H1 (cell line): Measurements from ENCODE around the gene STX10. TPM values are rescaled to one million over a fixed set of nuclear protein-coding genes. Genes with fewer than 3 reads are reported as not detected.
A peak's percentile ranks its signal among the peaks of the same experiment; 100 is the strongest.

Experiments used
- CTCF ChIA-PET: fragments of 300-600 bp; sonication (Branson Sonifier 250); formaldehyde crosslinking; loops from one replicate; lab custom pipeline; 2021; ENCODE audit not compliant: partially characterized antibody; lab: Charles Lee
- POLR2A ChIA-PET: fragments of 300-600 bp; sonication (Branson Sonifier 250); formaldehyde crosslinking; loops from one replicate; lab custom pipeline; 2021; ENCODE audit warnings: inconsistent platforms; ENCODE audit not compliant: partially characterized antibody; lab: Charles Lee
- DNase-seq, 2 experiments: peaks; one replicate each; pipeline versions ENCODE4 v3.0.0 to v3.0.0-alpha.2; 2010 to 2022; ENCODE audit warnings: low spot score in 2 of 2, low read depth in 1 of 2, mixed read lengths in 1 of 2
- FAIRE-seq: peaks from 2 replicates; lab custom pipeline; 2011; peaks lifted over from hg19 to GRCh38; lab: Jason Lieb, UNC
- H2AFZ ChIP-seq: 2 replicates; pipeline ENCODE4 v1.8.1; 2012; ENCODE audit warnings: low read length, inconsistent platforms
- H2AK5ac ChIP-seq: 2 replicates; pipeline ENCODE4 v1.6.1; 2013; ENCODE audit warnings: low read depth, low read length
- H2BK120ac ChIP-seq: replicated peaks from 2 replicates; pipeline ENCODE3; 2013; ENCODE audit warnings: low read depth, low read length, inconsistent platforms
- H2BK12ac ChIP-seq: 2 replicates; pipeline ENCODE4 v1.6.1; 2013; ENCODE audit warnings: low read depth, low read length
- H2BK15ac ChIP-seq: 2 replicates; pipeline ENCODE4 v1.6.1; 2013; ENCODE audit warnings: low read length
- H2BK20ac ChIP-seq: 2 replicates; pipeline ENCODE4 v1.6.1; 2013; ENCODE audit warnings: low read length
- H2BK5ac ChIP-seq: 2 replicates; pipeline ENCODE4 v1.6.1; 2013; ENCODE audit warnings: low read depth, low read length
- H3K14ac ChIP-seq: 2 replicates; pipeline ENCODE4 v1.6.1; 2013; ENCODE audit warnings: inconsistent platforms; ENCODE audit not compliant: insufficient read length
- H3K18ac ChIP-seq: 2 replicates; pipeline ENCODE4 v1.6.1; 2013; ENCODE audit warnings: low read length; ENCODE audit errors: extremely low read depth
- H3K23ac ChIP-seq: 2 replicates; pipeline ENCODE4 v1.6.1; 2013; ENCODE audit warnings: inconsistent platforms; ENCODE audit not compliant: insufficient read length
- H3K23me2 ChIP-seq: 2 replicates; pipeline ENCODE4 v1.6.1; 2013; ENCODE audit warnings: low read depth, low read length
- H3K27ac ChIP-seq: 2 replicates; pipeline ENCODE4 v1.6.1; 2011; ENCODE audit warnings: low read depth, low read length, inconsistent platforms
- H3K27me3 ChIP-seq, 4 experiments: replicated peaks in 1 of 4; 1 replicate in 1 of 4; 2 replicates in 3 of 4; pipeline versions ENCODE4 v1.6.1 to v1.8.1; 2011 to 2013; ENCODE audit warnings: low read length in 3 of 4, mild to moderate bottlenecking in 3 of 4, inconsistent platforms in 2 of 4, mixed read lengths in 2 of 4, moderate library complexity in 1 of 4; ENCODE audit not compliant: control insufficient read depth in 3 of 4, insufficient read depth in 3 of 4; ENCODE audit errors: extremely low read depth in 1 of 4
- H3K36me3 ChIP-seq, 4 experiments: 2 replicates each; pipeline versions ENCODE4 v1.6.1 to v1.8.1; 2011 to 2013; ENCODE audit warnings: mild to moderate bottlenecking in 4 of 4, low read length in 3 of 4, moderate library complexity in 2 of 4, control low read depth in 1 of 4, inconsistent platforms in 1 of 4; ENCODE audit not compliant: insufficient read depth in 4 of 4, control insufficient read depth in 2 of 4
- H3K4ac ChIP-seq: replicated peaks from 2 replicates; pipeline ENCODE3; 2013; ENCODE audit warnings: low read length, low read depth, mixed read lengths, inconsistent platforms; ENCODE audit not compliant: insufficient read length
- H3K4me1 ChIP-seq, 4 experiments: replicated peaks in 1 of 4; 1 replicate in 1 of 4; 2 replicates in 3 of 4; pipeline versions ENCODE4 v1.6.1 to v1.8.1; 2011 to 2013; ENCODE audit warnings: low read length in 3 of 4, inconsistent platforms in 2 of 4, mixed read lengths in 1 of 4; ENCODE audit not compliant: insufficient read depth in 4 of 4, control insufficient read depth in 3 of 4
- H3K4me2 ChIP-seq, 2 experiments: 2 replicates each; pipeline versions ENCODE4 v1.6.1 to v1.8.1; 2011 to 2013; ENCODE audit warnings: low read depth in 2 of 2, low read length in 2 of 2, control low read depth in 1 of 2, inconsistent platforms in 1 of 2, mild to moderate bottlenecking in 1 of 2; ENCODE audit not compliant: insufficient read depth in 1 of 2
- H3K4me3 ChIP-seq, 4 experiments: fragments of 200-600, 300-600 bp in 1 of 4; sonication (generic), shearing (Covaris generic), sonication (Bioruptor Twin) in 1 of 4; 2 replicates each; pipeline versions ENCODE4 v1.5.1 to v1.8.1; 2011 to 2016; ENCODE audit warnings: low read length in 4 of 4, low read depth in 3 of 4, control low read depth in 2 of 4, inconsistent platforms in 2 of 4, mild to moderate bottlenecking in 2 of 4, mixed read lengths in 1 of 4, moderate library complexity in 1 of 4; ENCODE audit not compliant: insufficient read depth in 2 of 4; ENCODE audit errors: extremely low read depth in 1 of 4
- H3K56ac ChIP-seq: replicated peaks from 2 replicates; pipeline ENCODE3; 2013; ENCODE audit warnings: low read depth, mild to moderate bottlenecking, mixed read lengths, low read length, inconsistent platforms; ENCODE audit not compliant: insufficient read length
- H3K79me1 ChIP-seq: 2 replicates; pipeline ENCODE4 v1.6.1; 2013; ENCODE audit warnings: low read depth, low read length, control low read depth
- H3K79me2 ChIP-seq, 2 experiments: 2 replicates each; pipeline versions ENCODE4 v1.6.1 to v1.8.1; 2012 to 2013; ENCODE audit warnings: low read length in 2 of 2, mild to moderate bottlenecking in 2 of 2, inconsistent platforms in 1 of 2; ENCODE audit not compliant: insufficient read depth in 2 of 2, control insufficient read depth in 1 of 2
- H3K9ac ChIP-seq, 4 experiments: replicated peaks in 1 of 4; 1 replicate in 1 of 4; 2 replicates in 3 of 4; pipeline versions ENCODE4 v1.6.1 to v1.8.1; 2011 to 2013; ENCODE audit warnings: low read depth in 3 of 4, low read length in 3 of 4, control low read depth in 2 of 4, mild to moderate bottlenecking in 2 of 4, moderate library complexity in 2 of 4, inconsistent platforms in 1 of 4; ENCODE audit errors: extremely low read depth in 1 of 4
- H3K9me3 ChIP-seq, 2 experiments: 2 replicates each; pipeline versions ENCODE4 v1.6.1 to v1.8.1; 2012 to 2013; ENCODE audit warnings: mild to moderate bottlenecking in 2 of 2, moderate library complexity in 2 of 2, control low read depth in 1 of 2, inconsistent platforms in 1 of 2, low read depth in 1 of 2, low read length in 1 of 2, mixed read lengths in 1 of 2; ENCODE audit not compliant: insufficient read depth in 2 of 2
- H4K20me1 ChIP-seq, 2 experiments: replicated peaks in 1 of 2; 2 replicates each; pipeline versions ENCODE3 to v1.8.1; 2011 to 2013; ENCODE audit warnings: inconsistent platforms in 2 of 2, low read length in 2 of 2, mild to moderate bottlenecking in 1 of 2; ENCODE audit not compliant: insufficient read depth in 2 of 2, control insufficient read depth in 1 of 2
- H4K5ac ChIP-seq: 2 replicates; pipeline ENCODE4 v1.6.1; 2013; ENCODE audit warnings: low read length, low read depth, mixed read lengths, inconsistent platforms; ENCODE audit not compliant: insufficient read length
- H4K8ac ChIP-seq: 2 replicates; pipeline ENCODE4 v1.8.0; 2013; ENCODE audit warnings: mild to moderate bottlenecking, moderate library complexity, low read length, inconsistent platforms; ENCODE audit not compliant: insufficient read depth; ENCODE audit errors: extremely low read depth
- H4K91ac ChIP-seq: replicated peaks from 2 replicates; pipeline ENCODE3; 2013; ENCODE audit warnings: low read length, mixed read lengths, inconsistent platforms; ENCODE audit not compliant: insufficient read length
- CHD2 ChIP-seq: IDR thresholded peaks from 2 replicates; pipeline ENCODE4 v1.6.1; 2012; ENCODE audit warnings: low read length, improper control_type of control experiment
- CREB1 ChIP-seq: IDR thresholded peaks from 2 replicates; pipeline ENCODE4 v1.6.1; 2012; ENCODE audit warnings: inconsistent platforms
- GTF2F1 ChIP-seq: IDR thresholded peaks from 2 replicates; pipeline ENCODE4 v1.6.1; 2012; ENCODE audit warnings: low read depth, low read length, improper control_type of control experiment, borderline replicate concordance
- HDAC2 ChIP-seq, 2 experiments: fragments of 300-600 bp in 1 of 2; sonication (generic) in 1 of 2; IDR thresholded peaks; 2 replicates each; pipeline ENCODE4 v1.6.1; 2011 to 2012; ENCODE audit warnings: low read depth in 2 of 2, low read length in 2 of 2, mild to moderate bottlenecking in 2 of 2, moderate library complexity in 2 of 2, borderline replicate concordance in 1 of 2, inconsistent platforms in 1 of 2
- KDM1A ChIP-seq: fragments of 200-600, 300-600 bp; sonication (generic); IDR thresholded peaks from 2 replicates; pipeline ENCODE4 v1.7.1; 2016; ENCODE audit warnings: mild to moderate bottlenecking, low read length, borderline replicate concordance
- KDM4A ChIP-seq: IDR thresholded peaks from one replicate; pipeline ENCODE4 v1.7.1; 2012; ENCODE audit warnings: low read depth, mild to moderate bottlenecking, moderate library complexity, low read length, inconsistent platforms; ENCODE audit not compliant: severe bottlenecking
- POLR2A ChIP-seq, 2 experiments: IDR thresholded peaks; 1 replicate in 1 of 2; 2 replicates in 1 of 2; pipeline ENCODE4 v1.6.1; 2011; ENCODE audit warnings: low read depth in 2 of 2, low read length in 2 of 2, mild to moderate bottlenecking in 2 of 2; ENCODE audit errors: control extremely low read depth in 1 of 2
- SIX5 ChIP-seq: IDR thresholded peaks from 2 replicates; pipeline ENCODE4 v1.6.1; 2011; ENCODE audit warnings: mild to moderate bottlenecking, low read depth, low read length
- SRF ChIP-seq: IDR thresholded peaks from 2 replicates; pipeline ENCODE4 v1.6.1; 2011; ENCODE audit warnings: mild to moderate bottlenecking, low read depth, low read length, moderate library complexity
- TCF12 ChIP-seq: IDR thresholded peaks from 2 replicates; pipeline ENCODE4 v1.6.1; 2011; ENCODE audit warnings: low read depth, mild to moderate bottlenecking, low read length
- ZNF274 ChIP-seq: IDR thresholded peaks from 2 replicates; pipeline ENCODE4 v1.7.0; 2012; ENCODE audit warnings: low read length, borderline replicate concordance; ENCODE audit errors: extremely low read depth
- WGBS, 2 experiments: shearing (Covaris generic) in 1 of 2; methylation state at CpG; one replicate each; pipeline versions ENCODE4 v1.1.6 to v1.1.7; 2013 to 2015; ENCODE audit warnings: low lambda C conversion rate in 2 of 2, mixed read lengths in 2 of 2, inconsistent platforms in 1 of 2, low coverage in 1 of 2, missing lambda C conversion rate in 1 of 2; ENCODE audit not compliant: insufficient replicate concordance in 2 of 2, insufficient coverage in 1 of 2, insufficient read length in 1 of 2; ENCODE audit errors: extremely low coverage in 1 of 2, missing lambda C conversion rate in 1 of 2; 5-methylcytosine and 5-hydroxymethylcytosine counted together
- polyA plus RNA-seq, 7 experiments: library from polyadenylated mRNA; depleted of rRNA in 3 of 7; stranded (reverse) in 5 of 7; unstranded in 2 of 7; fragments of >200 nt in 5 of 7; fragments of 200-250 nt in 2 of 7; gene quantifications; 1 replicate in 5 of 7; 2 replicates in 1 of 7; 4 replicates in 1 of 7; pipeline versions ENCODE4 v1.2.1 to v1.2.3, GENCODE V29; 2011 to 2013; ENCODE audit warnings: missing spikeins in 2 of 7, mixed read lengths in 2 of 7
- total RNA-seq: library from RNA; stranded (reverse); fragmentation: NEBNext Ultra II Directional; extraction: Animal tissue kit (Norgen Biotek cat#: 25700); gene quantifications from 2 replicates; pipeline ENCODE4 v1.2.1, GENCODE V29; 2021
- TF ChIP-seq, protein P1 (sequence below): IDR thresholded peaks from 2 replicates; pipeline ENCODE4 v1.6.1; 2011; ENCODE audit warnings: low read length, improper control_type of control experiment
- TF ChIP-seq, protein P2 (sequence below): IDR thresholded peaks from 2 replicates; pipeline ENCODE4 v1.6.1; 2012; ENCODE audit warnings: inconsistent platforms

Gene STX10
- total and polyA plus RNA-seq, 2 of the 8 experiments (the other 6 are each of a cell fraction or from before 2014, with no cell fraction given) = 53.0 to 80.1 TPM

DNA sequence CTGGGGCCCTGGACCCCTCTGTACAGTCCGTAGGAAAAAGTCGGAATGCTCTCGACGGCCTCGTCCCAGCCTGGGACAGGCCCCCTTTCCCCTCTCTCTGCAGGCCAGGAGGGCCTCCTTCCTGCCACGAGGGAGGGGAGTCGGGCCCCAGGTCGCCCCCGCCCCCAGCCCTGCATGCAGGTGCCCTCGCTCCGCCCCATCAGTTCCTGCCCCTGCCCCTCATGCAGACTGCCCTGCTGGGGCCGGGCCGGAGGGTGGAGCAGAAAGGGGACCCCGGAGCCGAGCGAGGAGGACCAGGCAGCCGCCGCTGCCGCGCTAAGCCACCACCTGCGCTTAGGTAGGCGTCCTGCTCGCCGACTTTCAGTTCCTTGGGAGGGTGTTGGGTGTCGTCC lies 54.8 kb downstream of the STX10 start:
- no peaks in the 10 kb centered on the region for H3K79me2 ChIP-seq
- peak overlapping the region; percentile 39 to 58 (median 46); a peak in 7 of 8 replicates for H3K4me3 ChIP-seq
- no peaks in the 10 kb centered on the region for H3K36me3 ChIP-seq
- no peak overlapping the region for H2BK12ac ChIP-seq
- H4K5ac ChIP-seq = no peak overlapping the region
- H4K91ac ChIP-seq = peak overlapping the region; percentile 41
- peak overlapping the region; percentile 79 to 85 for H3K4me2 ChIP-seq
- no peak overlapping the region for H2AK5ac ChIP-seq
- no peak overlapping the region for H4K8ac ChIP-seq
- H3K27me3 ChIP-seq = peaks cover 25 to 89% (median 64%) of the 10 kb centered on the region in 4 experiments
- no peak overlapping the region for H3K14ac ChIP-seq
- no peak overlapping the region for H3K9ac ChIP-seq
- POLR2A ChIA-PET = interaction anchor here (0.7 to 3.8 kb wide), 18 partner anchors 9 to 162 kb away, joined by 3 to 14 read pairs (median 4); partner anchors contain the start of genes FARSA, IER2, NACC1 and STX10
- H3K23me2 ChIP-seq = peaks cover 3% of the 10 kb centered on the region; the same call in 1 of the 2 replicates
- no peaks in the 10 kb centered on the region for H3K9me3 ChIP-seq
- no peak overlapping the region for H3K56ac ChIP-seq
- no peak overlapping the region for H3K23ac ChIP-seq
- no peak overlapping the region for H3K4ac ChIP-seq
- CTCF ChIA-PET = interaction anchor here (0.8 to 48.8 kb wide), 17 partner anchors 9 to 953 kb away, joined by 3 to 1145 read pairs (median 28); partner anchors contain the start of gene DAND5
- no peak overlapping the region; the same call in 1 of the 2 replicates for H2BK5ac ChIP-seq
- no peaks in the 10 kb centered on the region for H3K79me1 ChIP-seq
- peaks cover 2 to 11% of the 10 kb centered on the region in 2 experiments for H4K20me1 ChIP-seq
- no peak overlapping the region for H2BK20ac ChIP-seq
- no peak overlapping the region for H2BK15ac ChIP-seq
- H3K27ac ChIP-seq = no peak overlapping the region
- 1% methylated on average over 16 of the region's 25 CpGs; no CpG with 5 or more reads in 1 of the 2 experiments for WGBS, 2 experiments
- H2AFZ ChIP-seq = no peak overlapping the region; the same call in 1 of the 2 replicates
- H3K18ac ChIP-seq = peak overlapping the region; percentile 68; the same call in 1 of the 2 replicates
- FAIRE-seq (no peak), DNase-seq (no peak)
- H3K4me1 ChIP-seq = peaks cover 0 to 22% (median 17%) of the 10 kb centered on the region in 4 experiments; a peak in 5 of 7 replicates
- no peak overlapping the region for H2BK120ac ChIP-seq
- TF ChIP-seq, protein P1, sequence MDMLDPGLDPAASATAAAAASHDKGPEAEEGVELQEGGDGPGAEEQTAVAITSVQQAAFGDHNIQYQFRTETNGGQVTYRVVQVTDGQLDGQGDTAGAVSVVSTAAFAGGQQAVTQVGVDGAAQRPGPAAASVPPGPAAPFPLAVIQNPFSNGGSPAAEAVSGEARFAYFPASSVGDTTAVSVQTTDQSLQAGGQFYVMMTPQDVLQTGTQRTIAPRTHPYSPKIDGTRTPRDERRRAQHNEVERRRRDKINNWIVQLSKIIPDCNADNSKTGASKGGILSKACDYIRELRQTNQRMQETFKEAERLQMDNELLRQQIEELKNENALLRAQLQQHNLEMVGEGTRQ = no peak
- TF ChIP-seq POLR2A (IDR thresholded peaks at IDR 0.05; ENCODE audit: control extremely low read depth in 1 of 2, low read depth in 2 of 2, low read length in 2 of 2) (peak in 1 of 2 experiments; percentile 26; a peak in 1 of 3 replicates), ZNF274 (no peak), GTF2F1 (no peak), CREB1 (no peak), SRF (no peak), KDM1A (peak; percentile 51; the same call in 1 of the 2 replicates), HDAC2 (IDR thresholded peaks at IDR 0.05; ENCODE audit: borderline replicate concordance in 1 of 2, low read depth in 2 of 2, low read length in 2 of 2) (no peak), CHD2 (no peak), SIX5 (no peak), KDM4A (peak; percentile 22), TCF12 (no peak)
- TF ChIP-seq, protein P2, sequence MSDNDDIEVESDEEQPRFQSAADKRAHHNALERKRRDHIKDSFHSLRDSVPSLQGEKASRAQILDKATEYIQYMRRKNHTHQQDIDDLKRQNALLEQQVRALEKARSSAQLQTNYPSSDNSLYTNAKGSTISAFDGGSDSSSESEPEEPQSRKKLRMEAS = peak; percentile 76
